ENCODE measurements around the gene CLEC1A.

GRCh38 chr12:10069976-10070375 is 28.8 kb downstream of the CLEC1A start:
- TF ChIP-seq POLR2A (IDR thresholded peaks at IDR 0.05), result no peak
- TF ChIP-seq CTCF (IDR thresholded peaks at IDR 0.05), result no peak
